ENCODE measurements around the gene GRIN2A. TPM values are rescaled to one million over a fixed set of nuclear protein-coding genes. Genes with fewer than 3 reads are reported as not detected.

GRIN2A gene
- total and polyA plus RNA-seq, 4 donors = 0.13 to 3.3 (median 1.1) TPM

DNA sequence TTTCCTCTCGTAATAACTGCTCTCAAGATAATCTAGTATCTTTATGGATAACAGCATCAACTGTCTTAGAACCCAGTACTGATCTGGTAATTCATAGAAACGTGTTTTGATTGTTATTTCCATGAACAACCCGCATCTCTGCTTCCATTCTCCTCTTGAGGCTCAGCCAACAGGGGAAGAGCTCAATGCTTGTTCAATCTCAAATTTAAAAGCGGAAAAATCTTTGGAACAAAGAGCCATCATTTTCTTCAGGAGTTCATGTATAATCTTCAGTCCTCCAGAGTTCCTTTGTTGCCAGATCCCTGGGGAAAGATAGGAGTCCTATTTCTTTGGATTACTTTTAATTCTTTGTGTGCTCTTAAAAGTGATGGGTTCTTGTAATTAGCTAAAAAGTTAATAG is 319.9 kb downstream of the GRIN2A start:
- 82 to 87% methylated on average over 4 of the region's 4 CpGs for WGBS, 2 donors
- Histone ChIP-seq H3K27ac (ENCODE audit: low read depth in 1 of 2, low read length in 2 of 2) (no peak overlapping the region), H3K4me1 (ENCODE audit: control insufficient read depth in 1 of 2, insufficient read depth in 2 of 2, low read length in 2 of 2) (no peaks in the 10 kb centered on the region), H3K4me3 (ENCODE audit: low read length in 2 of 2) (no peak overlapping the region), H3K27me3 (ENCODE audit: control insufficient read depth in 1 of 2, insufficient read depth in 2 of 2, low read length in 1 of 2) (no peaks in the 10 kb centered on the region), H3K36me3 (ENCODE audit: control insufficient read depth in 1 of 2, insufficient read depth in 2 of 2, low read length in 1 of 2) (no peaks in the 10 kb centered on the region), H3K9me3 (ENCODE audit: control insufficient read depth, low read length) (no peaks in the 10 kb centered on the region)
- DNase-seq (no peak), ATAC-seq (ENCODE audit: low FRiP score) (no peak)
- intact Hi-C loops (cut with DNase I) = no loop called here

DNA sequence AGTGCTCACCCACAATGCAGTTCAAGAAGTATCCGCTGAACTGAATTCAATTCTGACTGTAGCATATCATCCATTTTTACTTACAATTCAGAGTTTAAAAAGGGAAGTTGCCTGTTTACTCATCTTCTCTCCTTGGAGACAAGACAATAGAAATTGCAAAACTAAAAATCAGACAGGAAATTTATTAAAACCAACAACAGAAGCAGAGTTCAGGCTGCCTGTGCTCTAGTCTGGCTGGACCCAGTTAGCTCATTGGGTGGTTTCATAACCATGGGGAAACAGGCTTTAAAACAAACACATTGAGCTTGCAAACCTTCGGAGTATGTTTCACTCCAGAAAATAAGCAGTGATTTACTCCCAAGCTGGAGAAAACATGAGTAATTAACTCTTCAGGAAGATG is 321.4 kb downstream of the GRIN2A start:
- Histone ChIP-seq H3K27ac (ENCODE audit: low read depth in 1 of 2, low read length in 2 of 2) (no peak overlapping the region), H3K36me3 (ENCODE audit: control insufficient read depth in 1 of 2, insufficient read depth in 2 of 2, low read length in 1 of 2) (no peaks in the 10 kb centered on the region), H3K9me3 (ENCODE audit: control insufficient read depth, low read length) (no peaks in the 10 kb centered on the region), H3K27me3 (ENCODE audit: control insufficient read depth in 1 of 2, insufficient read depth in 2 of 2, low read length in 1 of 2) (no peaks in the 10 kb centered on the region), H3K4me3 (ENCODE audit: low read length in 2 of 2) (no peak overlapping the region), H3K4me1 (ENCODE audit: control insufficient read depth in 1 of 2, insufficient read depth in 2 of 2, low read length in 2 of 2) (no peaks in the 10 kb centered on the region)
- WGBS, 2 donors = 81 to 84% methylated on average over 2 of the region's 2 CpGs
- ATAC-seq (ENCODE audit: low FRiP score) (no peak), DNase-seq (no peak)
- intact Hi-C loops (cut with DNase I) = no loop called here

DNA sequence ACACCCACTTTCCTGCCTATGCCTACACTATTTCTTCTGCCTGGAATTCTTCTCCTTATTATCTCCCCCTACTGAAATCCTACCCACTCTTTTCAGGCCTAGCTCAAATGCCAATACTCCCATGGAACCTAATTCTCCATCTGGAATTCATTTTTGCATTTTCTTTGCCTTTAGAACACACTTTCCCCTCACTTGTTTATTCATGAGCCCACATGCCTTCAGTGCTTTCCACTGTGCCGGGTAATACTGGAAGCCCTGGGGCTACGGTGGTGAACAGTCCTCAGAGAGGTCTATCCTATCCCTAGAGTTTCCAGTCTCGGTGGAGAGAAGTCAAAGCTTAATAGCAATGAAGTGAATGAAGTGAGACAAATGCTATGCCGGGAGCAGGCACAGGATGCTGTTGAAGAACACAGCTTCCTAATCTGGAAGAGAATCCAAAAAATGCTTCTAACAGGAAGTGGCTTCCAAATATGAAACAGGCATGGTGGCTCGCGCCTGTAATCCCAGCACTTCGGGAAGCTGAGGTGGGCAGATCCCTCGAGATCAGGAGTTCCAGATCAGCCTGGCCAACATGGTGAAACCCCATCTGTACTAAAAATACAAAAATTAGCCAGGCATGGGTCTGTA is 322.4 kb downstream of the GRIN2A start:
- Histone ChIP-seq H3K9me3 (ENCODE audit: control insufficient read depth, low read length) (no peaks in the 10 kb centered on the region), H3K36me3 (ENCODE audit: control insufficient read depth in 1 of 2, insufficient read depth in 2 of 2, low read length in 1 of 2) (no peaks in the 10 kb centered on the region), H3K4me1 (ENCODE audit: control insufficient read depth in 1 of 2, insufficient read depth in 2 of 2, low read length in 2 of 2) (no peaks in the 10 kb centered on the region), H3K4me3 (ENCODE audit: low read length in 2 of 2) (no peak overlapping the region), H3K27ac (ENCODE audit: low read depth in 1 of 2, low read length in 2 of 2) (no peak overlapping the region), H3K27me3 (ENCODE audit: control insufficient read depth in 1 of 2, insufficient read depth in 2 of 2, low read length in 1 of 2) (no peaks in the 10 kb centered on the region)
- 63 to 69% methylated on average over 8 of the region's 8 CpGs for WGBS, 2 donors
- ATAC-seq (ENCODE audit: low FRiP score) (no peak), DNase-seq (no peak)
- intact Hi-C loops (cut with DNase I) = no loop called here

DNA sequence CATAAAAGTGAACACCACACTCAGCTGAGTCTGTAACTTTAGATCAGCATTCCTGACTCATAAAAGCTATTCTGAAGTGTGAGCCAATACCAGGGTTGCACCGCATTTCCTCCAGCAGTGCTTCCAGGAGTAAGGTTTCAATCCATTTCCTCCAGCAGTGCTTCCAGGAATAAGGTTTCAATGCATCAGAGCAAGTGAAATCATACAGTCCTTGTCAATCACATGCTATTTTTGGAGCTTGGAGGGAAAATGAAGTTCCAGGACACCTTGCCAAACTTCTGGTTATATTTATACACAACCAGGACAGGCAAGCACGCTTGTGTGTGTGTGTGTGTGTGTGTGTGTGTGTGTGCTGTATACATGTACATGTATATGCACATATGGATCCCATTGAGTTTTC is 327.6 kb downstream of the GRIN2A start:
- Histone ChIP-seq H3K4me1 (ENCODE audit: control insufficient read depth in 1 of 2, insufficient read depth in 2 of 2, low read length in 2 of 2) (no peaks in the 10 kb centered on the region), H3K27ac (ENCODE audit: low read depth in 1 of 2, low read length in 2 of 2) (peak overlapping the region in 1 of 2 donors; percentile 40), H3K9me3 (ENCODE audit: control insufficient read depth, low read length) (no peaks in the 10 kb centered on the region), H3K36me3 (ENCODE audit: control insufficient read depth in 1 of 2, insufficient read depth in 2 of 2, low read length in 1 of 2) (no peaks in the 10 kb centered on the region), H3K4me3 (ENCODE audit: low read length in 2 of 2) (no peak overlapping the region), H3K27me3 (ENCODE audit: control insufficient read depth in 1 of 2, insufficient read depth in 2 of 2, low read length in 1 of 2) (no peaks in the 10 kb centered on the region)
- peak; percentile 57 for ATAC-seq (ENCODE audit: low FRiP score)
- DNase-seq = no peak
- WGBS, 2 donors = 10% methylated on average over 2 of the region's 2 CpGs
- intact Hi-C loops (cut with DNase I) = no loop called here

DNA sequence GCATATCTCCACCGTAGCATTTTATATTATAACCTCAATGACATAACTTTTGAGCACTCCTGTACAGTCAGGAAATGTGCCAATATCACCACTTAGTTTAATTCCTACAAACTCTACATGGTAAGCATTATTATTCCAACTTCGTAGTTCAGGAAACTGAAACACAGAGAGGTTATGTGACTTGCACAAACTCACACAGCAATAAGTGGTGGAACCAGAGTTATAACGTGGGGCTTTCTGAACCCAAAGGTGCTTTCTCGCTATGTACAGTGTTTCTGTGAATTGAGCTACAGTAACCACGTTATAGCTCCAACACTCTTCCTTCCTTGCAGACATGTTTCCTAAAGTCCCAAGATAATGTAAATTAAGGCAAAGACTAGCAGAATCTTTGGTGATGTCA is 330.2 kb downstream of the GRIN2A start:
- H3K27ac ChIP-seq (ENCODE audit: low read depth in 1 of 2, low read length in 2 of 2) = no peak overlapping the region
- H3K4me1 ChIP-seq (ENCODE audit: control insufficient read depth in 1 of 2, insufficient read depth in 2 of 2, low read length in 2 of 2) = no peaks in the 10 kb centered on the region
- ATAC-seq (ENCODE audit: low FRiP score) (no peak), DNase-seq (no peak)
- no peak overlapping the region for H3K4me3 ChIP-seq (ENCODE audit: low read length in 2 of 2)
- no peaks in the 10 kb centered on the region for H3K27me3 ChIP-seq (ENCODE audit: control insufficient read depth in 1 of 2, insufficient read depth in 2 of 2, low read length in 1 of 2)
- WGBS, 2 donors = 81 to 86% methylated on average over 5 of the region's 5 CpGs
- no peaks in the 10 kb centered on the region for H3K36me3 ChIP-seq (ENCODE audit: control insufficient read depth in 1 of 2, insufficient read depth in 2 of 2, low read length in 1 of 2)
- H3K9me3 ChIP-seq (ENCODE audit: control insufficient read depth, low read length) = no peaks in the 10 kb centered on the region
- intact Hi-C loops (cut with DNase I) = no loop called here

DNA sequence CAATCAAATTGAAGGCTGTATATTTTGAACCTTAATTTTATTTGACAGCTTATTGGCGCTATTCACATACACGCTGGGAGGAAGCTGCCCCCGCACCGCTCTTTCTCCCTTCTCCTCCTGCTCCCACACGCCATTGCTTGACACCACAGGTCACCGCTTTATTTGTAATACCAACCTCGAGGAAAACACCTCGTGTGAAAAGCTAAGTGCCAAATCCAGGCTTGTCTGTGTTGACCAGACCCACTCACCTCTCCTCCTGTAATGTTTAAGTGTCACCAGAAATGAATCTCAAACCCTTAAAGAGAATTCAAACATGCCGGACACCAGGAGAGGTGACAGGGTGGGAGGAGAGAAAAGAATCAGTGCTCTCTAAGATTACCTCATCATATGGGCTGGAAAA is 331.4 kb downstream of the GRIN2A start:
- DNase-seq (no peak), ATAC-seq (ENCODE audit: low FRiP score) (no peak)
- Histone ChIP-seq H3K4me3 (ENCODE audit: low read length in 2 of 2) (no peak overlapping the region), H3K27me3 (ENCODE audit: control insufficient read depth in 1 of 2, insufficient read depth in 2 of 2, low read length in 1 of 2) (no peaks in the 10 kb centered on the region), H3K4me1 (ENCODE audit: control insufficient read depth in 1 of 2, insufficient read depth in 2 of 2, low read length in 2 of 2) (no peaks in the 10 kb centered on the region), H3K9me3 (ENCODE audit: control insufficient read depth, low read length) (no peaks in the 10 kb centered on the region), H3K36me3 (ENCODE audit: control insufficient read depth in 1 of 2, insufficient read depth in 2 of 2, low read length in 1 of 2) (no peaks in the 10 kb centered on the region), H3K27ac (ENCODE audit: low read depth in 1 of 2, low read length in 2 of 2) (no peak overlapping the region)
- WGBS, 2 donors = 67 to 68% methylated on average over 9 of the region's 9 CpGs
- intact Hi-C loops (cut with DNase I) = no loop called here

DNA sequence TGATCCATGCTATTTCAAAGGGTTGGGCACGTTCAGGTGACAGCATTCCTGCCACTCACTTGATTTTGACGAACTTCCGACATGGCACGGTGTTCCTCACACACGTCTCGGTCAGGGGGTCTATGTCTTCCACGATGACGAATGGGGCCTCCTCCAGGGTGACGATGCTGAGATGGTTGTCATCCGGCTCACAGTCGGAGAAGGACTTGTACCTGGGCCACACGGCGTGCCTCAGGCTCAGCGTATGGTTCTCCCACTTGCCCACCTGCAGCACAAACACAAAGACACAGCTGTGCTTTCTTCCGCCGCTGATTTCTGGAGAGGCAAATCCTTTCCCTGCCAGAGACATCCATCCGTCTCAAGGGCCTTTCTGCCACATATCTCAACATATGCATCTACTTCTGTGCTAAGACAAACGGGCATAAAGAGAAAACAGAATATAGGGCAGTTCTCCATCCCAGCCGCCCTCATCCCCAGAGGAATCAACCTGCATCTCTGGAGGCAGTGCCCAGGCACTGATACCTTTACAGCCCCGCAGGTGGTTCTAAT is 332.5 kb downstream of the GRIN2A start:
- Histone ChIP-seq H3K4me1 (ENCODE audit: control insufficient read depth in 1 of 2, insufficient read depth in 2 of 2, low read length in 2 of 2) (no peaks in the 10 kb centered on the region), H3K36me3 (ENCODE audit: control insufficient read depth in 1 of 2, insufficient read depth in 2 of 2, low read length in 1 of 2) (no peaks in the 10 kb centered on the region), H3K4me3 (ENCODE audit: low read length in 2 of 2) (no peak overlapping the region), H3K27ac (ENCODE audit: low read depth in 1 of 2, low read length in 2 of 2) (no peak overlapping the region), H3K9me3 (ENCODE audit: control insufficient read depth, low read length) (no peaks in the 10 kb centered on the region), H3K27me3 (ENCODE audit: control insufficient read depth in 1 of 2, insufficient read depth in 2 of 2, low read length in 1 of 2) (no peaks in the 10 kb centered on the region)
- intact Hi-C loops (cut with DNase I) = no loop called here
- ATAC-seq (ENCODE audit: low FRiP score) (no peak), DNase-seq (no peak)
- 84 to 87% methylated on average over 20 of the region's 20 CpGs for WGBS, 2 donors

DNA sequence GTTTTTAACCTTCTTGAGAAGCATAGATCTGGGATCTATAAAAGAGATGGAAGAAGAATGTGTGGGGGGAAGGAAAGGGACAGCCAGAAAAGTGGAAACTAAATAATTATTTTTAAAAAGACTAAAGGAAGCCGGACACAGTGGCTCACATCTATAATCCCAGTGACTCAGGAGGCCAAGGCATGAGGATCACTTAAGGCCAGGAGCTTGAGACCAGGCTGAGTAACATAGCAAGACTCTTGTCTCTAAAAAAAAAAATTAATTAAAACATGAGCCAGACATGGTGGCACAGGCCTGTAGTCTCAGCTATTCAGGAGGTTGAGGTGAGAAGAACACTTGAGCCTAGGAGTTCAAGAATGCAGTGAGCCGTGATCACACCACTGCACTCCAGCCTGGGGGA is 335.1 kb downstream of the GRIN2A start:
- H3K9me3 ChIP-seq (ENCODE audit: control insufficient read depth, low read length) = no peaks in the 10 kb centered on the region
- H3K36me3 ChIP-seq (ENCODE audit: control insufficient read depth in 1 of 2, insufficient read depth in 2 of 2, low read length in 1 of 2) = no peaks in the 10 kb centered on the region
- ATAC-seq (ENCODE audit: low FRiP score) (no peak), DNase-seq (no peak)
- no peaks in the 10 kb centered on the region for H3K27me3 ChIP-seq (ENCODE audit: control insufficient read depth in 1 of 2, insufficient read depth in 2 of 2, low read length in 1 of 2)
- H3K27ac ChIP-seq (ENCODE audit: low read depth in 1 of 2, low read length in 2 of 2) = no peak overlapping the region
- intact Hi-C loops (cut with DNase I) = no loop called here
- WGBS, 2 donors = 92% methylated on average over 2 of the region's 2 CpGs
- H3K4me1 ChIP-seq (ENCODE audit: control insufficient read depth in 1 of 2, insufficient read depth in 2 of 2, low read length in 2 of 2) = no peaks in the 10 kb centered on the region
- H3K4me3 ChIP-seq (ENCODE audit: low read length in 2 of 2) = no peak overlapping the region

DNA sequence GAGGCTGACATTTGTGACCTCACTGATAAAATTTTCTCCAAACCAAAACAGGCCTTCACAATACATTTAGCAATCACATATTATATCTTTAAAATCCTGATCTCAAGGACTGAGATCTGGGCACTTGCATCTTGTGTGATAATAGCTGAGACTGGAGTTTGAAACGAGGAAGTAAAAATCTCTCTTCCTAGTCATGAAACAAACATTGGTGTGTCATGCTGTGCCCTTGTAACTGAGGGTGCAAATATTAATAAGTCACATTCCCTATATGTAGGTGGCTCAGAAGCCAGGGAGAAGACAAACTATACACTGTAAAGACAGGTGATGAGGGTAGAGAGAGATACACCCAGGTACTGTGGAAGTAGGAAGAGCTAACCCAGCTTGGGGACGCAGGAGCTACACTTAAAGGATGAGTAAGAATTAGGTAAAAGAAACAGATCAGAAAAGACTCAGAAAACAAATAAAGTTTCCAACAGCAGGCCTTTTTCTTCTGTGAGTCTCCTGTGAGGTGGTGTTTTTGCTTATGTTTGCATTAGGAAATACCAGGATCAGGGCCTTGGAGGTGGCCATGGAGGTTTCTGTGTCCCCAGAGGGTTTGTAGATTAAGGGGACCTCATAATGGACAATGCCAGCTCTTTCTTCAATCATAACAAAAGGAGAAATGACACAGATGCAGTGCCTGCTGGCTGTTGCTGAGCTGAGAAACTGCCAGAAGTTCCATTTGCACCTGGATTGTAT is 335.7 kb downstream of the GRIN2A start:
- no peak for ATAC-seq (ENCODE audit: low FRiP score)
- no peak for DNase-seq
- intact Hi-C loops (cut with DNase I) = no loop called here

More for the DNA sequence above, 335.7 kb downstream of the GRIN2A start:
- no peaks in the 10 kb centered on the region for H3K9me3 ChIP-seq (ENCODE audit: control insufficient read depth, low read length)
- H3K27me3 ChIP-seq (ENCODE audit: control insufficient read depth in 1 of 2, insufficient read depth in 2 of 2, low read length in 1 of 2) = no peaks in the 10 kb centered on the region
- no peak overlapping the region for H3K4me3 ChIP-seq (ENCODE audit: low read length in 2 of 2)
- WGBS, 2 donors = 75 to 79% methylated on average over 2 of the region's 2 CpGs
- no peaks in the 10 kb centered on the region for H3K4me1 ChIP-seq (ENCODE audit: control insufficient read depth in 1 of 2, insufficient read depth in 2 of 2, low read length in 2 of 2)
- H3K36me3 ChIP-seq (ENCODE audit: control insufficient read depth in 1 of 2, insufficient read depth in 2 of 2, low read length in 1 of 2) = no peaks in the 10 kb centered on the region
- H3K27ac ChIP-seq (ENCODE audit: low read depth in 1 of 2, low read length in 2 of 2) = no peak overlapping the region

Measured in aorta (tissue), 5 donors.